Suppressor macrophage (primary cell): ENCODE measurements around the gene EPHA6.
"Not testable (repeated sequence)": the region's sequence is repeated elsewhere in the genome, so short reads cannot be mapped to it uniquely, and the experiment has no call there.

Source experiments
- DNase-seq, 4 experiments: peaks; one replicate each; pipeline ENCODE4 v3.0.0-alpha.2; 2020 to 2022

Gene EPHA6

DNA sequence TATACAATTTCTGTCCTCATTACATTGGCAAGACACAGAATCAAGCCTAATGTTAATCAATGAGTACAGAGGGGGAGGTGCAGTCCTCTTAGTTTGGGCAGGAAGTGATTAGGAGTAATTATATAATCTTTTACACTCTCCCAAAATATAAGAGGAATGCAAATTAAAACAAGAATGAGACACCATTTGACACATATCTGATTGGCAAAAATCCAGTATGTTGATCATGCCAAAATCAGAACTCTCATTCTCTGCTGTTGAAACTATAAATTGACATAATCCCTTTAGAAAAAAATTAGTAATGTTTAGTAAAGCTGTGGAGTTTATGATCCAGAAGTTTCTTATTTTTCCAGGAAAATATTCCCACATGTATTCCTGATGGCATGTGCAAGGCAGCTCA, 373.4 kb downstream of the EPHA6 start:
- no peak for DNase-seq

GRCh38 chr3:97189835-97190234, 375.4 kb downstream of the EPHA6 start:
- DNase-seq: no peak

DNA sequence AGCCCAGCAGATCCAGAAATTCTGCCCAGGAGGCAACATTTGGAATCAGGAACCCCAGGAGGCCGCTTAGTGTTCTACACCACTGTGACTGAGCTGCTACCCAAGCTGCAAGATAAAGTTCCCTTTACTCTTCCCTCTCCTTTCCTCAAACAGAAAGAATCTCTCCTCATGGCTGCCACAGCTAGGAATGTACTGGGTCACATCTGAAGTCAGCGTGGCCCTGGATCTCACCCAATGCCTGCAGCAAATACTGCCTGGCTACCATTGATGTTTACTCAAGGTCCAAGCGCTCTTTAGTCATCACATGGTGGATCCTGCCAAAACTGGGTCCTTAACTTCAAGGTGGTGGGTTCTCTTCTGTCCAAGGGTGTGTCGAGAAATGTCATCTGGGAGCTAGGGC, 382.7 kb downstream of the EPHA6 start:
- no peak for DNase-seq

DNA sequence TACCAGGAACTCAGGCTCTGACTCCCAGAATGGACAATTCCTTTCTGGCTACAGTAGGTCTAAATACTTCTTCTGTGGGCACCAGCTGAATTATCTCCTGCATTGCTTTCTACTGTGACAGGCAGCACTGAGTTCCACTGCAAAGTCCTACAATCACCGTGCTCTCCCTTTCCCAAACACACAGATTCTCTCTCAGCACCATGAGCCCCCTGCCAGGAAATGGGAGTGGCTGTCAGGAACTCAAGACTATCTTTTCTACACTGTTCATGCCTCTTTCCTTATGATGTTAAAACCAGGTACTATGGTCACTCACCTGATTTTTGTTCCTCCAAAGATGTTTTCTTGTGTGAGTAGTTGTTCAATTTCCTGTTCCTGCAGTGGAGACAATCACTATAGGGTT, 383.4 kb downstream of the EPHA6 start:
- no peak for DNase-seq

DNA sequence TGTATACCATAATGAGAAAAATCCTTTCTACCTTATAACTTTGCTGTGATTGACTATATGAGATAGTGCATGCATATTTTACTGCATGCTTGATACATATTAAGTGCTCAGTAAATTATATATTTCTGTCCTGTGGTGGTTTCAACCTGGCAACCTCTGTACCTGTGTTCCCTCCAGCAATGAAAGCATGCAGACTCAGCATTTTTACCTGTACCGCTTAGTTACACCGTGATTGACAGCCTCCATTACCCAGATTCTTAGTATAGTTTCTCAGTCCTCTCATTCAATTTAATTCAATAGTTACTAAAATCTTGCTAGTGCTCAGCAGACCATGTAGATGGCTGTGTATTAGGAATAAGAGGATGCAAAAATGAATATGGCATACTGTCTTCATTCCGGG, 386.0 kb downstream of the EPHA6 start:
- DNase-seq: no peak

- DNase-seq: no peak
Measured at GRCh38 chr3:97201814-97202213, 387.4 kb downstream of the EPHA6 start.

DNA sequence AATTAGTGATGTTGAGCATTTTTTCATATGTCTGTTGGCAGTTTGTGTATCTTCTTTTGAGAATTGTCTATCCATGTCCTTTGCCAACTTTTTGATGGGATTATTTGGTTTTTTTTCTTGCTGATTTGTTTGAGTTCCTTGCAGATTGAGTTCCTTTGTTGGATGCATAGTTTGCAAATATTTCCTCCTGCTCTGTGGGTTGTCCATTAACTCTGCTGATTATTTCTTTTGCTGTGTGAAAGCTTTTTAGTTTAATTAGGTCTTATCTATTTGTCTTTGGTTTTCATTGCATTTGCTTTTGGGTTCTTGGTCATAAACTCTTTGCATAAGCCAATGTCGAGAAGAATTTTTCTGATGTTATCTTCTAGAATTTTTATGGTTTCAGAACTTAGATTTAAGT, 414.6 kb downstream of the EPHA6 start:
- DNase-seq: no peak

DNA sequence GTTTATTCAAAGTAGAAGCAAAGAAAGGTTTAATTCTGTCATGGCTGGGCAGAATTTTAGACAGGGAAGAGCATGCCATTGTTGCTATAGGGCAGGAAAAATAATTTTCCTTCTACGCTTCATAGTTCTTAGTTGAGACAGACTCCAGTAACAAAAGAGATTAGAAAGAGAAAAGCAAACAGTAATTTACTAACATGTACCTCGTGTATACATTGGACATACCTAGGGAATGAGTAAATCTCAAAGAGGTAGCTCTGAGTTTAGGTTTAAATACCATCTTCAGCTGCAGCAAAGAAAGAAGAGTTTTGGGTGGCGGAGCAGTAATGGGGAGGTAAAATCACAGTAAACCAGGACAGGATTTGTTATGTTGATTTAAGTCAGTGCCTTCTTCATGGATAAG, 416.1 kb downstream of the EPHA6 start:
- DNase-seq: no peak

GRCh38 chr3:97232393-97233034, 418.1 kb downstream of the EPHA6 start:
- no peak for DNase-seq

DNA sequence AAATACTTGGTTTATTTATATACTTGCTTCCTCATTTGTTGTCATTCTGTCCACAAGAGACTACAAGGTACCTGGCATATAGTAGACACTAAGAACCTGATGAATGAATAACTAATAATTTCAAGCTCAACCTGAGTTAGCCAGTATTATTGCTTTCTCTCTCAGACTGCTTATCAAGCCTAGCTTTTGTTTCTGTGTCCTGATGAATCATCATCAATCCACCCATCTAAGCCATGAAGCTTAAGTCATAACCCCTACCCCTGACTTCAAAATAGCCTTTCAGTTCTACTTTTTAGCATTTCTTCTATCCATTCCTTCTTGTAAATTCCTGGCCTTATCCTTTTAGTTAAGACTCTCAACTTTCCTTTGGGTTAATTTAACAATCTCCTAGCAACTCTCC, 420.8 kb downstream of the EPHA6 start:
- DNase-seq: no peak

- DNase-seq: no peak
Measured at GRCh38 chr3:97235611-97236315, 421.4 kb downstream of the EPHA6 start.

DNA sequence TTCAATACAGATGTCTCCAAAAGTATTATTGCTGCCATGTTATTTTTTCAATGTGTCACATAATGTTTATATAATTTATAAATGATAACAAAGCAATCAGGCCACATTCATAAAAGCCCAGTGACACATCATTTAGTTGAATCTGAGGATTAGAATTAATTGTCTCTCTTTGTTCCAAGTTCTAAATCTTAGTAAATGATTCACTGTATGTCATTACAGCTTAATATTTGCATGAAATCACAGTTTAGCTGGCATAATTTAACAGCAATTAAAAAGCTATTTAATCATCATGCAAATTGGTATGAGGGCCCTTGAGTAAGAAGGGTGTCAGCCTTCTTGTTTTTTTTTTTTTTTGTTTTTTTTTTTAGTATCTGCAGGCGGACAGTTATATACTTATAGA, 427.0 kb downstream of the EPHA6 start:
- DNase-seq: no peak

DNA sequence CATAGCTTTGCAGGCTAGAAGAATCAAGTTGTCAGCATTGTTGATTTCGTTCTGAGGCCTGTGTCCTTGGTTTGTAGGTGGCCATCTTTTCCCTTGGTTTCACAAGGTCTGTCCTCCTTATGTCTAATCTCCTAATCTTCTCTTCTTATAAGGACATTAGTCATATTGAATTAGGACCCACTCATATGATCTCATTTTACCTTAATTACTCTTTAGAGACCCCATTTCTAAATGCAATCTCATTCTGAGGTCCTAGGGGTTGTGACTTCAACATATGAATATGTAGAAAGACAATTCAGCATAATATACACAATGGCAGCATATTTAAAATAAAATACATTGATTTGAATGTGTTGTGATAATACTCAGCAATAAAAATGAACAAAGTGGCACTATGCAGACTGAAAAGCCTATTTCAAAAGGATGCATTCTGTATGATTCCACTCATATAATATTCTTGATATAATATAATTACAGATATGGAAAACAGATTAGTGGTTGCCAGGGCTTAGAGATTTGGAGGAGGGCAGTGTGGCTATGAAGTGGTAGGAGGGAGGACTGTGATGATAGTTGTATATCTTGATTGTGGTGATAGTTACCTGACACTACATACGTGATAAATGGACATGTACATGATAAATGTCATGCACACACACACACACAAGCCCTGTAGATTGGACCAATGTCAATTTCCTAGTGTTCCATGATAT, 431.0 kb downstream of the EPHA6 start:
- DNase-seq: no peak

GRCh38 chr3:97256060-97256459, 441.7 kb downstream of the EPHA6 start:
- no peak for DNase-seq

GRCh38 chr3:97257942-97258697, 443.7 kb downstream of the EPHA6 start:
- DNase-seq: no peak

- no peak for DNase-seq
Measured at GRCh38 chr3:97259263-97259662, 444.9 kb downstream of the EPHA6 start.

DNA sequence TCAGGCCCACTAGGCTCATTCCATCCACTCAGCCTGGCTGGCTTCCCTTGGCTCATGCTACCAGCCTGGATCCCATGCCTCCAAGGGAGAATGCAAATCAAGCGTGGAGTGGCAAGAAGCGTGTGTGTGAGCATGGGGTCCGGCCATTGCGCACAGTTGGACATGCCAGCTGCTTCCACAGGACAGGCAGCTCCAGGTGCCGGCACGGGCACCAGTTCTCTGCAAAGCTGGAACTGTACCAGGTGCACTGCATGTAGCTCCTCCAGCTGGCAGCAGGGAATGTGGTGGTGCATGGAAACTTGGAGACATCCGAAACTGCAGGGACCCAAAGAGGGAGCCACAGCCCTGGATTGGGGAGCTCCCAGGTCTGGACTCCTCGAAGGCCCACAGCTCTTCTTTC, 449.8 kb downstream of the EPHA6 start:
- DNase-seq: no peak

DNA sequence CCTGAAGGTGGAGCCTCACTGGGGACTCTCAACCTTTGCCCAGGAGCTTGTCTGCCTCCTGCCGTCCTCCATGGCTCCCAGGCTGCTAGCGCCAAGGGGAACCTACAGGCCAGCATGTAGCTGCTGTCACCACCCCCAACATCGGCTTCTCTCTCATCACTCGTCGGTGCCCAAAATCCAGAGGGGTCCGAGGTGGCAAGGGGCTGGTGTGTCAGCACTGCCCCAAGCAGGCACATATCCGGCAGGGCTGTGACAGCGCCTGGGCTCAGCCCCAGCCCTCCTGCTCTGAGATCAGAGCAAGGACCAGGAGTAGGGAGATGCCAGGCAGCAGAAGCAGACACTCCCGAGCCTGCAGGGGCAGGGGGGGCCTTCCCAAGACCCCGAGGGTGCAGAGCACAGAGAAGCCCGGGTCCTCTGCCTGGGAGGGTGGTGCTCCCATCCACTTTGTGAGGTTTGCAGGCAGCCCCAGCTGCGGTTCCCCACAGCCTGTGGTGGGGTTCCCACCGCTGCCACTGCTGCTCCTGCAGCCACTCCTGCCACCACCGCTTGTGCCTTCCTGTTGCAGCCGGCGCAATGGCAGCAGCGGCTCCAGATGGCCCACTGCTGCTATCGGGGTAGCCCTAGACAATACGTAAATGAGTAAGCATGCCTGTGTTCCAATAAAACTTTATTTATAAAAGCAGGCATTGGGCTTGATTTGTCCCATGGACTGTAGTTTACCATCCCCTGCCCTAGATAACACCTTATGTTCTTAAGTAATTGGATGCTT, 451.0 kb downstream of the EPHA6 start:
- DNase-seq: no peak

DNA sequence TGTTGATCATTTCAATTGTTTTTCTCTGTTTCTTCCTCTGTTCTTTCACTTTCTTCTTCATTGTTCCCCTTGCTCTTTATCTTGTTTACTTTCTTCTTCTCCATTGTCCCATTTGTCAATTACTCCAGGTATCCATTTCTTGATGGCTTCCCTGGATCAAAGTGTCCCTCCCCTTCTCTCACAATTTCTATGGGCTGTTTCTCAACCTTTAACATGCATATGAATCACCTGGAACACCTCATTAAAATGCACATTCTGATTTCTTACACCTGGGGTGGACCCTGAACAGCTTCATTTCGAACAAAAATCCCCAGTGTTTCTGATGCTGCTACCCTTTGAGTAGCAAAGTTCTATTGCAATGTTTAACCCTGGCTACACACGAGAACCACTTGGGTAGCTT, 454.8 kb downstream of the EPHA6 start:
- DNase-seq: no peak

GRCh38 chr3:97276879-97277550, 462.6 kb downstream of the EPHA6 start:
- DNase-seq: not testable (repeated sequence)

- DNase-seq: no peak
Measured at GRCh38 chr3:97277708-97278107, 463.3 kb downstream of the EPHA6 start.

DNA sequence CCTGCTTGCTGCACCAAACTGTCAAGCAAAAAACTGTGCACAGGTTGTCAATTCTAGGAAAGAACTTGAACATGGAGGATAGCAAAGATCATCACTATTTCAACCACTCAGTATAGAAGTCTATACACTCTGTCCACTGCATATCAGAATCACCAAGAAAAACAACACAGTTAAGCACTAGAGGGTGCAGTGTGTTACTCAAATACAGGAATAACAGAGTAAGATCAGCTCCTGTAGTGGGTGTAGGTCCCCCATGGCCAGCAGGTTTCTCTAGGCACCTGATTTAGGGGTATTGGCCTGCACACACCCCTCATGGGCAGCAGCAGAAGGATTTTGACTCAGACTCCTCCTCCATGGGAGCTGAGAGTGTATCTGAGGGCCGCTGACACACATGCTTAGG, 464.1 kb downstream of the EPHA6 start:
- no peak for DNase-seq
